PC-9 (cell line): Measurements from ENCODE around the gene MICAL2. TPM values are rescaled to one million over a fixed set of nuclear protein-coding genes. Genes with fewer than 3 reads are reported as not detected.

Experiments
- BruUV-seq: library from RNA; stranded (reverse); fragments of 400-500 nt; replicated peaks from 2 replicates; lab custom pipeline; 2021; lab: Mats Ljungman, UMichigan
- CTCF ChIA-PET: fragments of 300-600 bp; sonication (Branson Sonifier 250); formaldehyde crosslinking; loops from one replicate; lab custom pipeline; 2022; ENCODE audit warnings: antibody characterized with exemption; lab: Charles Lee
- POLR2A ChIA-PET: fragments of 300-600 bp; sonication (Branson Sonifier 250); formaldehyde crosslinking; loops from one replicate; lab custom pipeline; 2022; ENCODE audit warnings: antibody characterized with exemption; ENCODE audit not compliant: unreplicated experiment; lab: Charles Lee
- DNase-seq, 2 experiments: peaks; one replicate each; pipeline versions ENCODE4 v3.0.0 to v3.0.0-alpha.2; 2015 to 2022; ENCODE audit warnings: mixed read lengths in 1 of 2
- H2AFZ ChIP-seq: fragments of 200-600 bp; sonication (generic); 2 replicates; pipeline ENCODE4 v1.8.1; 2017; ENCODE audit warnings: antibody characterized with exemption
- H3F3A ChIP-seq: fragments of 200-600 bp; sonication (generic); 2 replicates; pipeline ENCODE4 v1.8.1; 2017; ENCODE audit warnings: antibody characterized with exemption, mild to moderate bottlenecking, low read depth; ENCODE audit not compliant: insufficient read depth
- H3K27ac ChIP-seq: fragments of 200-600 bp; sonication (generic); 2 replicates; pipeline ENCODE4 v1.6.1; 2016; ENCODE audit warnings: mixed run types
- H3K27me3 ChIP-seq: fragments of 200-600 bp; sonication (generic); 2 replicates; pipeline ENCODE4 v1.6.1; 2016; ENCODE audit warnings: low read depth, mixed run types; ENCODE audit not compliant: insufficient read depth
- H3K36me3 ChIP-seq: fragments of 200-600 bp; sonication (generic); 2 replicates; pipeline ENCODE4 v1.6.1; 2016; ENCODE audit warnings: low read depth, mixed run types
- H3K4me1 ChIP-seq: fragments of 200-600 bp; sonication (generic); replicated peaks from 2 replicates; pipeline ENCODE4 v1.6.1; 2016; ENCODE audit warnings: mixed run types; ENCODE audit not compliant: insufficient read depth
- H3K4me2 ChIP-seq: fragments of 200-600 bp; sonication (generic); 2 replicates; pipeline ENCODE4 v1.6.1; 2017; ENCODE audit warnings: mixed run types
- H3K4me3 ChIP-seq: fragments of 200-600 bp; sonication (generic); 2 replicates; pipeline ENCODE4 v1.6.1; 2016; ENCODE audit warnings: mixed run types
- H3K79me2 ChIP-seq: fragments of 200-600 bp; sonication (generic); 2 replicates; pipeline ENCODE4 v1.6.1; 2017; ENCODE audit warnings: low read depth, mixed run types
- H3K9me2 ChIP-seq: fragments of 200-600 bp; sonication (generic); 2 replicates; pipeline ENCODE4 v1.8.1; 2017; ENCODE audit warnings: mild to moderate bottlenecking; ENCODE audit not compliant: insufficient read depth
- H3K9me3 ChIP-seq: fragments of 200-600 bp; sonication (generic); 2 replicates; pipeline ENCODE4 v1.8.1; 2016; ENCODE audit warnings: low read depth; ENCODE audit not compliant: insufficient read depth
- H4K20me1 ChIP-seq: fragments of 200-600 bp; sonication (generic); 2 replicates; pipeline ENCODE4 v1.8.1; 2017; ENCODE audit not compliant: insufficient read depth
- CTCF ChIP-seq: fragments of 200-600 bp; sonication (generic); conservative IDR thresholded peaks from 2 replicates; pipeline ENCODE4 v1.6.1; 2017; ENCODE audit warnings: mixed run types, antibody characterized with exemption, mild to moderate bottlenecking, moderate library complexity
- EZH2 ChIP-seq: fragments of 200-600 bp; sonication (generic); IDR thresholded peaks from 2 replicates; pipeline ENCODE4 v1.8.0; 2017; ENCODE audit warnings: antibody characterized with exemption, low read depth
- intact Hi-C: fragments of 100-400 bp; cut with micrococcal nuclease; formaldehyde crosslinking; loops from one replicate; pipeline ENCODE4 v1.10.0; 2022; ENCODE audit not compliant: unreplicated experiment
- total RNA-seq: library from RNA; stranded (reverse); gene quantifications from 2 replicates; pipeline ENCODE4 v1.2.3, GENCODE V29; 2021

MICAL2 gene
- total RNA-seq, 1 experiment from 2014 or later, result 32.4 TPM

GRCh38 chr11:12137005-12137690 lies 26.8 kb downstream of the MICAL2 start:
- no peak overlapping the region for H3K4me3 ChIP-seq
- intact Hi-C loops, result no loop called here
- CTCF ChIA-PET, result no interaction called here
- no peaks in the 10 kb centered on the region for H3K9me3 ChIP-seq
- TF ChIP-seq CTCF (no peak), EZH2 (no peak)
- H3K79me2 ChIP-seq, result peaks cover 16% of the 10 kb centered on the region; the same call in 1 of the 2 replicates
- no peaks in the 10 kb centered on the region for H3K27me3 ChIP-seq
- no peak overlapping the region for H3K27ac ChIP-seq
- H2AFZ ChIP-seq, result no peak overlapping the region
- DNase-seq, result no peak
- no peaks in the 10 kb centered on the region for H3K9me2 ChIP-seq
- H3K4me1 ChIP-seq, result peaks cover 18% of the 10 kb centered on the region
- H3F3A ChIP-seq, result no peaks in the 10 kb centered on the region
- BruUV-seq, result no TSS peak
- H3K4me2 ChIP-seq, result no peak overlapping the region
- no peaks in the 10 kb centered on the region for H4K20me1 ChIP-seq
- POLR2A ChIA-PET, result no interaction called here
- 0 out of 2 replicates have a peak, but pooled peaks cover 10% of the 10 kb centered on the region for H3K36me3 ChIP-seq

- DNase-seq, result no peak
Observed at GRCh38 chr11:12137938-12138731, 27.7 kb downstream of the MICAL2 start.

More at GRCh38 chr11:12137938-12138731, 27.7 kb downstream of the MICAL2 start:
- POLR2A ChIA-PET, result no interaction called here
- CTCF ChIA-PET, result no interaction called here
- Histone ChIP-seq H3K4me1 (peaks cover 18% of the 10 kb centered on the region), H3K4me3 (no peak overlapping the region), H3K9me3 (no peaks in the 10 kb centered on the region), H3F3A (no peaks in the 10 kb centered on the region; the same call in 1 of the 2 replicates), H3K9me2 (no peaks in the 10 kb centered on the region), H3K79me2 (0 out of 2 replicates have a peak, but pooled peaks cover 13% of the 10 kb centered on the region), H3K27ac (no peak overlapping the region), H3K27me3 (no peaks in the 10 kb centered on the region), H3K4me2 (no peak overlapping the region), H3K36me3 (0 out of 2 replicates have a peak, but pooled peaks cover 10% of the 10 kb centered on the region), H4K20me1 (no peaks in the 10 kb centered on the region), H2AFZ (no peak overlapping the region)
- intact Hi-C loops, result no loop called here
- TF ChIP-seq EZH2 (no peak), CTCF (no peak)
- BruUV-seq, result no TSS peak
